ENCODE measurements around the gene PIN1.

PIN1 gene

DNA sequence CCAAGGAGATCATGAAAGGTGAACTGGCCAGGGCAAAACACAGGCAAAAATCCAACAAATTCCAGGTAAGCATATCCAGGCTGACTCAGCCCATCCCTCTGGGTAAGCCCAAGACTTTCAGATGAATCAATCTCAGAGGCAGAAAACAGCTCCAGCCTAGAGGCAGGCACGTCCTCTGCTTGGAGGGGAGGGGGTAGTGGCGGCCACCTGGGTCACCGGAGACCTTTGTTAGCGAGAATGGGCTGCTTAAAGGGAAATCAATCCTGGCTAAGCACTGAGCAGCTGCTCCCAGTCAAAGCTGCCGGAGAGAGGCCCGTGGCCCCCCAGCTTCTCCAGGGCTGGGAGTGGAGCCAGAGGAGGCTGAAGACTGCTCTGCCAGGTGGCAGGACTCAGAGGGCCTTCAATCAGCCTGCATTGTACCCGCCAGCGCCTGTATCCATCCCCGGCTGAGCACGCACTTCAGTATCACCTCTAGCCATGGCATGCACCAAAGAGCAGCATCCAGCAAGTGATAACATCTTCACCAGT lies 48.2 kb downstream of the PIN1 start:
- no peak for DNase-seq (ENCODE audit: low read depth in 1 of 2, low spot score in 1 of 2)

GRCh38 chr19:9883764-9884163 lies 48.6 kb downstream of the PIN1 start:
- DNase-seq (ENCODE audit: low read depth in 1 of 2, low spot score in 1 of 2): no peak

DNA sequence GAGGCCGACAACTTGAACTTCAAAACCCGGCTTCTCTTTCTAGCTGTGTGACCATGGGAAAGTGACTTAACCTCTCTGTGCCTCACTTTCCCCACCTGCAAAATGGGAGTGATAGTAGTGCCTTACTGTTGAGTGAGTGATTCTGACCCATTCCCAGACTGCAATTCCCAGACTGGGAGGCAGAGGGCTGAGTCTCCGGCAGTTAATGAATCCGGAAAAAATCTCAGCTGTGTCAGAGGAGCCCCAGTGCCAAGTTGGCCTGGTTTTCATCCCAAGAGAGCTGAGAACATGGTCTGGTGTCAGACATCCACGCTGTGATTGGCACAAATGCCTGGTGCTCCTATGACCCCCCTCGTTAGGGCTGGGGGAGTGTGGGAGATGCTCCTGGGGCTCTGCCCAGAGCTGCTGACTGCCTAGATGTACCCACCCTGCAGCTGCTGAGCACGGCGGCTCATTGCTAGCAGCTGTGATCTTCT lies 50.0 kb downstream of the PIN1 start:
- no peak for DNase-seq (ENCODE audit: low read depth in 1 of 2, low spot score in 1 of 2)

- no peak for DNase-seq (ENCODE audit: low read depth in 1 of 2, low spot score in 1 of 2)
Measured at GRCh38 chr19:9891609-9892373, 56.7 kb downstream of the PIN1 start.

Data from activated CD4-positive, alpha-beta T cell treated with anti-CD3 and anti-CD28 coated beads, Interleukin-2, amount 50 U/mL, for 24 hours (primary cell).